GM12878 (cell line): Measurements from ENCODE around the gene LIN7A. TPM values are rescaled to one million over a fixed set of nuclear protein-coding genes. Genes with fewer than 3 reads are reported as not detected.

Source experiments
- ATAC-seq: fragments of 200-7000 bp; cut with Tn5 transposase; 3 replicates; pipeline ENCODE4 v1.9.1; 2020; ENCODE audit warnings: mild to moderate bottlenecking, moderate library complexity
- BruUV-seq: library from RNA; stranded (reverse); fragments of 400-500 nt; replicated peaks from 2 replicates; lab custom pipeline; 2021; lab: Mats Ljungman, UMichigan
- CTCF ChIA-PET: fragments of 300-600 bp; sonication (Branson Sonifier 250); formaldehyde crosslinking; extraction: SDS; loops from one replicate; lab custom pipeline; 2021; ENCODE audit warnings: inconsistent platforms; lab: Yijun Ruan, JAX
- POLR2A ChIA-PET: fragments of 350-600 bp; formaldehyde crosslinking; extraction: SDS; loops from one replicate; lab custom pipeline; 2021; ENCODE audit warnings: inconsistent platforms; lab: Charles Lee
- RAD21 ChIA-PET: fragments of 300-600 bp; sonication (Branson Sonifier 250); formaldehyde crosslinking; loops from one replicate; lab custom pipeline; 2023; ENCODE audit warnings: antibody characterized with exemption; ENCODE audit not compliant: unreplicated experiment; lab: Charles Lee
- SMC1A ChIA-PET: fragments of 300-600 bp; sonication (Branson Sonifier 250); formaldehyde crosslinking; loops from one replicate; lab custom pipeline; 2023; ENCODE audit not compliant: unreplicated experiment, uncharacterized antibody; lab: Charles Lee
- DNase-seq: peaks from one replicate; pipeline ENCODE4 v3.0.0-alpha.2; 2011; ENCODE audit warnings: low read depth, low spot score
- FAIRE-seq: peaks from 3 replicates; lab custom pipeline; 2011; peaks lifted over from hg19 to GRCh38; lab: Jason Lieb, UNC
- H2AFZ ChIP-seq: 2 replicates; pipeline ENCODE4 v1.6.0; 2011; ENCODE audit warnings: low read depth, low read length, control low read depth; ENCODE audit not compliant: control insufficient read depth
- H3K27ac ChIP-seq: 2 replicates; pipeline ENCODE4 v1.5.1; 2011; ENCODE audit warnings: control low read depth; ENCODE audit not compliant: control insufficient read depth, insufficient read depth
- H3K27me3 ChIP-seq, 2 experiments: replicated peaks in 1 of 2; 2 replicates each; pipeline versions ENCODE4 v1.6.0 to v1.6.1; 2011; ENCODE audit warnings: low read length in 1 of 2; ENCODE audit not compliant: control insufficient read depth in 2 of 2, insufficient read depth in 2 of 2
- H3K36me3 ChIP-seq, 2 experiments: 2 replicates each; pipeline ENCODE4 v1.5.1; 2011; ENCODE audit warnings: low read length in 1 of 2; ENCODE audit not compliant: control insufficient read depth in 2 of 2, insufficient read depth in 2 of 2
- H3K4me1 ChIP-seq: 2 replicates; pipeline ENCODE4 v1.6.1; 2011; ENCODE audit warnings: mild to moderate bottlenecking, low read length, moderate library complexity, mixed read lengths; ENCODE audit not compliant: control insufficient read depth, insufficient read depth
- H3K4me2 ChIP-seq: 2 replicates; pipeline ENCODE4 v1.6.0; 2011; ENCODE audit warnings: control low read depth; ENCODE audit not compliant: control insufficient read depth, insufficient read depth
- H3K4me3 ChIP-seq: fragments of 200-600 bp; sonication (generic); 2 replicates; pipeline ENCODE4 v1.5.1; 2016
- H3K79me2 ChIP-seq: 2 replicates; pipeline ENCODE4 v1.6.0; 2011; ENCODE audit warnings: low read length; ENCODE audit not compliant: control insufficient read depth, insufficient read depth
- H3K9ac ChIP-seq: 2 replicates; pipeline ENCODE4 v1.8.0; 2011; ENCODE audit warnings: low read length, control low read depth, mixed read lengths; ENCODE audit not compliant: control insufficient read depth, insufficient read depth
- H3K9me3 ChIP-seq: replicated peaks from 3 replicates; pipeline ENCODE4 v1.5.1; 2011; ENCODE audit warnings: mild to moderate bottlenecking, low read length; ENCODE audit not compliant: control insufficient read depth, insufficient read depth
- H4K20me1 ChIP-seq: 2 replicates; pipeline ENCODE4 v1.6.0; 2011; ENCODE audit not compliant: control insufficient read depth, insufficient read depth
- ASH2L ChIP-seq: fragments of 300-600, 200-600 bp; sonication (generic); IDR thresholded peaks from 2 replicates; pipeline ENCODE4 v1.6.1; 2017; ENCODE audit warnings: low read depth, mild to moderate bottlenecking, borderline replicate concordance
- BMI1 ChIP-seq: fragments of 450-650 bp; IDR thresholded peaks from 2 replicates; pipeline ENCODE4 v1.6.1; 2016; ENCODE audit warnings: mild to moderate bottlenecking, moderate library complexity, borderline replicate concordance
- ETV6 ChIP-seq, 2 experiments: fragments of 450-650 bp in 1 of 2; IDR thresholded peaks in 1 of 2; conservative IDR thresholded peaks in 1 of 2; 2 replicates each; pipeline ENCODE4 v1.6.1; 2014; ENCODE audit warnings: antibody characterized with exemption in 1 of 2, borderline replicate concordance in 1 of 2, low read depth in 1 of 2, mild to moderate bottlenecking in 1 of 2, moderate library complexity in 1 of 2
- FOXK2 ChIP-seq: fragments of 450-650 bp; IDR thresholded peaks from 2 replicates; pipeline ENCODE4 v1.6.1; 2017; ENCODE audit warnings: mild to moderate bottlenecking, moderate library complexity
- IKZF1 ChIP-seq: fragments of 450-650 bp; conservative IDR thresholded peaks from 2 replicates; pipeline ENCODE4 v1.6.1; 2017; ENCODE audit warnings: antibody characterized with exemption, mild to moderate bottlenecking
- JUNB ChIP-seq: IDR thresholded peaks from 2 replicates; pipeline ENCODE4 v1.6.1; 2016; ENCODE audit warnings: antibody characterized with exemption, mild to moderate bottlenecking
- NFIC ChIP-seq: IDR thresholded peaks from 2 replicates; pipeline ENCODE4 v1.6.1; 2012; ENCODE audit warnings: low read depth, mild to moderate bottlenecking, inconsistent platforms, low read length, moderate library complexity
- RFX5 ChIP-seq: IDR thresholded peaks from 2 replicates; pipeline ENCODE4 v1.6.1; 2011; ENCODE audit warnings: low read depth, low read length, improper control_type of control experiment
- SKIL ChIP-seq: fragments of 450-650 bp; IDR thresholded peaks from 2 replicates; pipeline ENCODE4 v1.6.1; 2017; ENCODE audit warnings: mild to moderate bottlenecking, low read depth, inconsistent platforms; ENCODE audit not compliant: poor library complexity, severe bottlenecking
- SMAD5 ChIP-seq: IDR thresholded peaks from 2 replicates; pipeline ENCODE4 v1.6.1; 2016; ENCODE audit warnings: antibody characterized with exemption, low read depth
- SREBF2 ChIP-seq: IDR thresholded peaks from 2 replicates; pipeline ENCODE4 v1.6.1; 2012; ENCODE audit warnings: mild to moderate bottlenecking, low read length
- ZBTB4 ChIP-seq: fragments of 450-650 bp; formaldehyde crosslinking; IDR thresholded peaks from 2 replicates; pipeline ENCODE4 v1.4.0; 2022; ENCODE audit warnings: mild to moderate bottlenecking, moderate library complexity
- WGBS: methylation state at CpG from one replicate; pipeline ENCODE4 v1.1.6; 2016; ENCODE audit warnings: low lambda C conversion rate; ENCODE audit not compliant: insufficient replicate concordance, insufficient coverage; ENCODE audit errors: missing lambda C conversion rate; 5-methylcytosine and 5-hydroxymethylcytosine counted together
- in situ Hi-C: fragments of 300-500 bp; cut with MboI; formaldehyde crosslinking; loops from 9 replicates; pipeline ENCODE4 v1.14.3; 2018; ENCODE audit warnings: mixed read lengths
- intact Hi-C: fragments of 100-400 bp; cut with micrococcal nuclease; formaldehyde crosslinking; loops from one replicate; pipeline ENCODE4 v1.14.2; 2022; ENCODE audit not compliant: unreplicated experiment
- polyA plus RNA-seq, 11 experiments: library from polyadenylated mRNA; depleted of rRNA in 4 of 11; unstranded in 6 of 11; stranded (reverse) in 5 of 11; fragments of >200 nt; fragmentation: Nextera tagmentation in 4 of 11; fragmentation: Illumina TruSeq in 1 of 11; extraction: Ambion mirVana in 4 of 11; extraction: Trizol in 1 of 11; gene quantifications; 1 replicate in 1 of 11; 2 replicates in 10 of 11; pipeline versions ENCODE4 v1.2.1 to v1.2.3, GENCODE V29; 2011 to 2016; ENCODE audit warnings: inconsistent platforms in 2 of 11, missing spikeins in 2 of 11, low read depth in 1 of 11
- total RNA-seq, 4 experiments: library from RNA; depleted of rRNA in 3 of 4; stranded (reverse); fragments of >200 nt in 3 of 4; fragmentation: Illumina TruSeq in 1 of 4; extraction: Trizol in 1 of 4; gene quantifications; 2 replicates each; pipeline versions ENCODE4 v1.2.1 to v1.2.3, GENCODE V29; 2013 to 2021

Gene LIN7A
- total and polyA plus RNA-seq, 10 of the 15 experiments (the other 5 are each of a cell fraction or from before 2014, with no cell fraction given): 0.04 to 0.93 (median 0.35) TPM; not detected in 1

GRCh38 chr12:80776706-80777105 is 161.0 kb downstream of the LIN7A start:
- DNase-seq (no peak), FAIRE-seq (no peak), ATAC-seq (no peak)
- Histone ChIP-seq H3K36me3 (no peaks in the 10 kb centered on the region), H3K27me3 (no peaks in the 10 kb centered on the region), H3K4me1 (peaks cover 19% of the 10 kb centered on the region), H3K9ac (no peak overlapping the region), H3K27ac (peak overlapping the region; percentile 95), H3K79me2 (no peaks in the 10 kb centered on the region; the same call in none of the 2 replicates), H2AFZ (peak overlapping the region; percentile 30), H3K9me3 (peaks cover 18% of the 10 kb centered on the region), H4K20me1 (no peaks in the 10 kb centered on the region), H3K4me3 (no peak overlapping the region), H3K4me2 (no peak overlapping the region)
- CTCF ChIA-PET: interaction anchor here (1.2 to 2.4 kb wide), 2 partner anchors 11 to 26 kb away, joined by 3 to 10 read pairs; no protein-coding TSS in a partner anchor
- WGBS: 98% methylated on average over 2 of the region's 2 CpGs
- intact Hi-C loops: loop anchor here (5.0 kb wide), 1 partner anchor 484 kb away; no protein-coding TSS in a partner anchor
- RAD21 ChIA-PET: no interaction called here
- SMC1A ChIA-PET: interaction anchor here (1.2 to 3.7 kb wide), 2 partner anchors 20 to 33 kb away, joined by 3 to 35 read pairs; no protein-coding TSS in a partner anchor
- POLR2A ChIA-PET: no interaction called here
- no TSS peak for BruUV-seq
- no peak for TF ChIP-seq SKIL
- no peak for TF ChIP-seq SMAD5
- TF ChIP-seq IKZF1: 0 out of 2 replicates have a peak, but pooled peaks have one; percentile 11
- in situ Hi-C loops: loop anchor here (10.0 kb wide), 2 partner anchors 482 to 572 kb away; no protein-coding TSS in a partner anchor

GRCh38 chr12:80770958-80771357 is 166.8 kb downstream of the LIN7A start:
- Histone ChIP-seq H3K4me1 (no peaks in the 10 kb centered on the region), H3K4me2 (no peak overlapping the region), H3K4me3 (no peak overlapping the region), H3K27me3 (no peaks in the 10 kb centered on the region), H3K9me3 (peaks cover 5% of the 10 kb centered on the region), H3K9ac (no peak overlapping the region), H3K36me3 (no peaks in the 10 kb centered on the region), H4K20me1 (no peaks in the 10 kb centered on the region), H2AFZ (no peak overlapping the region), H3K79me2 (no peaks in the 10 kb centered on the region), H3K27ac (no peak overlapping the region)
- ChIA-PET POLR2A (no interaction called here), CTCF (interaction anchor here (1.0 to 1.4 kb wide), 2 partner anchors 68 to 176 kb away, joined by 3 to 4 read pairs; no protein-coding TSS in a partner anchor), SMC1A (no interaction called here), RAD21 (no interaction called here)
- DNase-seq (no peak), FAIRE-seq (no peak), ATAC-seq (no peak)
- in situ Hi-C loops (loop anchor here (10.0 kb wide), 2 partner anchors 476 to 566 kb away; no protein-coding TSS in a partner anchor), intact Hi-C loops (no loop called here)
- no TSS peak for BruUV-seq
- WGBS: 100% methylated on average over 2 of the region's 2 CpGs
- no peak for TF ChIP-seq ETV6 (conservative IDR thresholded peaks at IDR 0.05 in 1 of 2, IDR thresholded peaks at IDR 0.05 in 1 of 2; ENCODE audit: borderline replicate concordance in 1 of 2, low read depth in 1 of 2)
- TF ChIP-seq BMI1: no peak
- TF ChIP-seq SREBF2: no peak
- TF ChIP-seq JUNB: no peak
- TF ChIP-seq FOXK2: no peak
- TF ChIP-seq RFX5: no peak
- TF ChIP-seq ZBTB4: no peak
- TF ChIP-seq ASH2L: no peak
- TF ChIP-seq NFIC: no peak
